Hindlimb muscle (tissue), 1 donor: Measurements from ENCODE around the gene UMODL1. TPM values are rescaled to one million over a fixed set of nuclear protein-coding genes. Genes with fewer than 3 reads are reported as not detected.

Source experiments
- DNase-seq: peaks from one replicate; pipeline ENCODE4 v3.0.0-alpha.2; 2013
- polyA plus RNA-seq: library from polyadenylated mRNA; unstranded; fragments of 120-200 nt; gene quantifications from one replicate; pipeline ENCODE4 v1.2.1, GENCODE V29; 2013; ENCODE audit not compliant: insufficient read length

Gene UMODL1, protein sequence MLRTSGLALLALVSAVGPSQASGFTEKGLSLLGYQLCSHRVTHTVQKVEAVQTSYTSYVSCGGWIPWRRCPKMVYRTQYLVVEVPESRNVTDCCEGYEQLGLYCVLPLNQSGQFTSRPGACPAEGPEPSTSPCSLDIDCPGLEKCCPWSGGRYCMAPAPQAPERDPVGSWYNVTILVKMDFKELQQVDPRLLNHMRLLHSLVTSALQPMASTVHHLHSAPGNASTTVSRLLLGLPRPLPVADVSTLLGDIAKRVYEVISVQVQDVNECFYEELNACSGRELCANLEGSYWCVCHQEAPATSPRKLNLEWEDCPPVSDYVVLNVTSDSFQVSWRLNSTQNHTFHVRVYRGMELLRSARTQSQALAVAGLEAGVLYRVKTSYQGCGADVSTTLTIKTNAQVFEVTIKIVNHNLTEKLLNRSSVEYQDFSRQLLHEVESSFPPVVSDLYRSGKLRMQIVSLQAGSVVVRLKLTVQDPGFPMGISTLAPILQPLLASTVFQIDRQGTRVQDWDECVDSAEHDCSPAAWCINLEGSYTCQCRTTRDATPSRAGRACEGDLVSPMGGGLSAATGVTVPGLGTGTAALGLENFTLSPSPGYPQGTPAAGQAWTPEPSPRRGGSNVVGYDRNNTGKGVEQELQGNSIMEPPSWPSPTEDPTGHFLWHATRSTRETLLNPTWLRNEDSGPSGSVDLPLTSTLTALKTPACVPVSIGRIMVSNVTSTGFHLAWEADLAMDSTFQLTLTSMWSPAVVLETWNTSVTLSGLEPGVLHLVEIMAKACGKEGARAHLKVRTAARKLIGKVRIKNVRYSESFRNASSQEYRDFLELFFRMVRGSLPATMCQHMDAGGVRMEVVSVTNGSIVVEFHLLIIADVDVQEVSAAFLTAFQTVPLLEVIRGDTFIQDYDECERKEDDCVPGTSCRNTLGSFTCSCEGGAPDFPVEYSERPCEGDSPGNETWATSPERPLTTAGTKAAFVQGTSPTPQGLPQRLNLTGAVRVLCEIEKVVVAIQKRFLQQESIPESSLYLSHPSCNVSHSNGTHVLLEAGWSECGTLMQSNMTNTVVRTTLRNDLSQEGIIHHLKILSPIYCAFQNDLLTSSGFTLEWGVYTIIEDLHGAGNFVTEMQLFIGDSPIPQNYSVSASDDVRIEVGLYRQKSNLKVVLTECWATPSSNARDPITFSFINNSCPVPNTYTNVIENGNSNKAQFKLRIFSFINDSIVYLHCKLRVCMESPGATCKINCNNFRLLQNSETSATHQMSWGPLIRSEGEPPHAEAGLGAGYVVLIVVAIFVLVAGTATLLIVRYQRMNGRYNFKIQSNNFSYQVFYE
- not detected for polyA plus RNA-seq

DNA sequence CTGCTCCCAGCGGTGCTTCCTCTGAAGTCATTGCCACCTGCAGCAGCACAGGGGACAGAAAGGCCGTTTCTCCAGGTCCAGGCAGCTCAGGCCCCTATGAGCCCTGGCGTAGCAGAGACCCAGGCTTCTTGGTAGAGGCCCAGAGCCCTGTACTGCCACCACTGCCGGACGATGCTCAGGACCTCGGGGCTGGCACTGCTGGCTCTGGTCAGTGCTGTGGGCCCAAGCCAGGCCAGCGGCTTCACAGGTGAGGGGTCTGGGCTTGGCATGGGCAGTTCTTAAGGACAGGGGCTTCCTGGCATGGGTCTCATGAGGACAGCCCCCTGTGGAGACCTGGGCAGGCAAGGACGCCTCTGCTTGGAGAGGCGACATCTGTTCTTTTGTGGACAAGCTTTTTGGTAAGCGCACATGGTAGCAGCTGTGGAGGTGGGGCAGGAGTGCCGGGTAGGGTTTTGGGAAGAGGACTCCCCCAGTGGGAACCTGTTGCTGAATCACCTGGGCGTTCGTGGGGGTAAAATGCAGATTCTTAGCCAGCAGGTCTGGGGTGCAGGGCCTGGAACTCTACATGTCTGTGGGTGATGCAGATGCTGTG, at the start of gene UMODL1:
Gene UMODL1, plus strand, starts transcription at position 172 of the 592 bp plus-strand sequence. Its CDS starts 0 bp downstream, at position 172.
- no peak for DNase-seq

DNA sequence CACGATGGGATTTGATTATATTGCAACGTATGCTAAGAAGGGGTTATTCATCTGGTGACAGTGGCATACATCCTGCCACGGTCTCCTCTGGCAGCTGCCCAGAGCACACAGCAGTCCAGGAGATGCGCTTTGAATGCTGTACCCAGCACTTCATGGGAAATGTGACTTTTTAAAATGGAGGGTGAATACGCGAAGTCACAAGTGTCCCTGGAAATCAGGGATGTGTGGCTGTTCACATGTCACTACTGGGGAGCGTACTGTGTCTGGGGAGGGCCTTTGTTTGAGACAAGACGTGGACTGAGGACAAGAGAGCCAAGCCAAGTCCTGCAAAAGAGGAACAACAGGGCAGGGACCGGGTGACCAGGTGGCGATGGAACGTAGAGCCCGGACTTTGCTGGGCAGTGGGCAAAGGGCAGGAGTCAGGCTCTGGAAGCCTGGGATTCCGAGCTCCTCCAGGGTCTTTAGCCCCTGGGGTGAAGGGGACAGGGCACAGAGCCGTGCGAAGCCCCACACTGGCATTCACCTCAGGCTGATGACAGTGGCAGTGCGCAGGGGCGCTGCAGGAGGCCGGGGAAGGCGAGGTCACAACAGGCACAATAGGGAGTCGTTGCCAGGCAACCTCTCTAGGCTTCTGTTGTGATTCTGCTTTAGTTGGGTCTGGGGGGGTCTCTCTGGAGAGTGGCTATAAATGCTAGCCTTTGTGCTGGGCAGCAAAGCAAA, 49.6 kb upstream of the UMODL1 start:
- no peak for DNase-seq

DNA sequence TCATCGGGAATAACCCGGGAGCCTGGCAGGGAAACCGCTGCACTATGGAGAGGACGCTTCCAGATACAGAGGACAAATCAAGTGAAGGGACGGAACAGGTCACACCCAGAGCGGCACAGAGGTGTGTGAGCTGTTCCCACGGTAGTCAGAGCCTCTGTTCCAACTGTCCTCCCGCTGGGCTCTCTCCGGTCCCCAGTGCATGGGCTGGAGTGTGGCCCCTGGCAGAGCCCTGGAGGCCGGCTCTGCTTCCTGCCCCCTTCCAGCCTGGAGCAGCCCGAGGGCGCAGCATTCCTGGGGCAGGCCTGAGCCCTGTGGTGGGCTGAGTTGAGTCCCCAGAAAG, 49.1 kb upstream of the UMODL1 start:
- no peak for DNase-seq

DNA sequence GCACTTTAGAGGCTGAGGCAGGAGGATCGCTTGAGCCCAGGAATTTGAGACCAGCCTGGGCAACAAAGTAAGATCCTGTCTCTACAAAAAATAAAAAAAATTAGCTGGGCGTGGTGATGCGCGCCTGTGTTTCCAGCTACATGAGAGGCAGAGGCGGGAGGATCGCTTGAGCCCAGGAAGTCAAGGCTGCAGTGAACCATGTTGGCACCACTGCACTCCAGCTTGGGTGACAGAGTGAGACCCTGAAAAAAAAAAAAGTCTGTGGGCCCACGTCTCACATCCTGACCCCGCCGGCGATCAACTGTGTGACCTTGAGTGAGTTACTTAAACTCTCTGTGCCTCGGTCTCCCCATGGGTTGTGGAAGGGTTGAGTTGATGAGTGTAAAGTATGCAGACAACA, 48.2 kb upstream of the UMODL1 start:
- no peak for DNase-seq

DNA sequence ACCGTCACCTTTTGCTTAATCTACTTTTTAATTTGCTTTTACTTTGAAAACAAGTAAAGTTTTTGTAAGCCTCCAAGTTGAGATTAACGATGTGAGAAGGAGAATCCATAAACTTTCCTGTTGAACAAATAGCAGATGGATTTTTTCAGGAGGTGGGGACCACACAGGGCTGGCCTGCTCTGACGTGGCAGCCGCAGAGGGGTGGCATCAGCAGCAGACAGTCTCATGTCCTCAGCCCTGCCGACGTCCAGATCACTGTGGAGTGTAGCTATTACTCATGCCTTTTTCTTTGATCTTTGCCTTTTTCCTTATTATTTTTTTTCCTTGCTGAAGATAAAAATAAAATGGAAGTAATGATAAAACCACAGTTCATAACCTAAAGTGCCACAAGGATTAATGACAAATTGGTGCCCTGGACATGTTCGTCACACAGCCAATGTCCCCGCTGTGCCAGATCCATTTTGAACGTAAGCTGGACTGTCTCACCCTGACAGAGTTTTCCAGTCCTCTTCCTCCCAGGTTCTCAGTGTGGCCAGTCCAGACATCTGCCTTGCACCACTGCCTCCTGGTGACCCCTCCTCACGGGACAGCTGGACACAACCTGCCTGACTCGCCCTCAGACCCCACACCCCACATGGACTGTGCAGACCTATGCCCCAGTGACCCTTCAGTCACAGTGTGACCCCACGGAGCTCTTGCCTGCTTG, 45.6 kb upstream of the UMODL1 start:
- no peak for DNase-seq

DNA sequence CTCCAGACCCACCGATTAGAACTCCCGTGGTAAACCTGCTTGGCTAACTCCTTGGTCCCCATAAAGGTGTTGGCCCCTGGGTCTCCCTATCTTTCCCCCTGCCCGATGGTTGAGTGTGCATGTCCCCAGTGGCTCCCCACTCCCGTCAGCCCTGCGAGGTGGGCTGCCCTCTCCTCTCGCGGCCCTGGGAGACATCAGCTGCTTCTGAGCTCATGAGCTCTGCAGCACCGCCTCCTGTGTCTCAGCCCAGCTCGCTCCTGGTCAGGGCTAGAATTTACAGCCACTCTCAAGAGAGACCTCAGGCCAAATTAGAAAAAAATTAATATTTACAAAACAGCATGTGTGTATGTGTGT, 45.1 kb upstream of the UMODL1 start:
- DNase-seq: no peak

DNA sequence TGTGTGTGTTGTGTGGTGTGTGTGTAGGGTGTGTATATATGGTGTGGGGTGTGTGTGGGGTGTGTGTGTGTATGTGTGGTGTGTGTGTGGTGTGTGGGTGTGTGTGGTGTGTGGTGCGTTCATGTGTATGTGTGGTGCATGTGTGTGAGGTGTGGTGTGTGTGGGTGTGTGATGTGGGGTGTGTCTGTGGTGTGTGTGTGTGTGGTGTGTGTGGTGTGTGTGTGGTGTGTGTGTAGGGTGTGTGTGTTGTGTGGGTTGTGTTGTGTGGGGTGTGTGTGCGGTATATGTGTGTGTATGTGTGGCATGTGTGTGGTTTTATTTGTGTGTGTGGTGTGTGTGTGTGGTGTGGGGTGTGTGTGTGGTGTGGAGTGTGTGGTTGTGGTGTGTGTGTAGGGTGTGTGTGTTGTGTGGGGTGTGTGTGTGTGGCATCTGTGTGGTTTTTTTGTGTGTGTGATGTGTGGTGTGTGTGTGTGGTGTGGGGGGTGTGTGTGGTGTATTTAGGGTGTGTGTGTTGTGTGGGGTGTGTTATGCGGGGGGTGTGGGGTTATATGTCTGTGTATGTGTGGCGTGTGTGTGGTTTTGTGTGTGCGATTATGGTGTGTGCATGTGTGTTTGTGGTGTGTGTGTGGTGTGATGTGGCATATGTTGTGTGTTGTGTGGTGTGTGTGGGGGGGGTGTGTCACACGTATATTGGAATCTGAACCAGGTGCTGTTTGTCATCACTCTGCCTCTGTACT, 43.9 kb upstream of the UMODL1 start:
- no peak for DNase-seq

DNA sequence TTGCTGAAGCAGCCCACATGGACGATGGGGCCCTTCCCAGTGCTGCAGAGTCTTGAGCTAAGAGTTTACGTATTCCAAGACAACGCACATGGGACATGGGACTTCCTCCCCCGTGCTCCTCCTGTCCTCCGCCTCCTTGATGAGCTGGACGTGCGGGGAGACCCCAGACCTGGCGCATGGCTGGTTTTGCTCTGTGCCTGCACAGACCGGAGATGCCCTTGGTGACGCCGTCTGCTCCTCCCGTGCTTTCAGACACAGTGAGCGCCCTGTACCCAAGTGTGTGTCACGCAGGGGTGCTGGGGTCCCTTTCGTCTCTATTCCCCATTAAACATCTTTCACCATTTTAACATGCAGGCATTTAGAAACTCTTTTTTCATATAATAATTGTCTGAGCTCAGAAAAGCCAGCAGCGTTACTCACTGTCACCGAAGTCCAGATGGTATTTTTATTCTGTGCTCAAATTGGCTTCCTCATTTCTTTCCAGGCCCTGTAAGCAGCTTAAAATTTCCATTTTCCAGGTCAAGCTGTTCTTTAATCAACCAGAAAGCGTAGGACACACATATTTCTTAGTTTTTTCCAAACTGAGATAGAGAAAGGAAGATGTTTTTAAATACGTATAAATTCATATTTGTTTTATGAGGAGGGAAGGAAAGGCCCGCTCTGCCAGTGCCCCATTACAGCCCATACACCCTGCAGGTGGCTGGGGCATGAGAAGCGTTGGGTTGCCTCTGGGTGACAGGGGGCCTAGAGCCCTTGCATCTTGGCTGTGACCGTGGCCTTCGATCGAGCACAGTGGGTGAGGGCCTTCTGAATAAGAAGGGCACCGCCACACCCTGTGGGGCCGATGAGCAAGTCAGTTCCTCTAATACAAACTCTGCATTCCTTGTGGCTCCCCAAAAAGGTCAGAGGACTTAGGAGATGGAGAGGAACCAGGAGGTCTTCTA, 43.0 kb upstream of the UMODL1 start:
- DNase-seq: no peak

DNA sequence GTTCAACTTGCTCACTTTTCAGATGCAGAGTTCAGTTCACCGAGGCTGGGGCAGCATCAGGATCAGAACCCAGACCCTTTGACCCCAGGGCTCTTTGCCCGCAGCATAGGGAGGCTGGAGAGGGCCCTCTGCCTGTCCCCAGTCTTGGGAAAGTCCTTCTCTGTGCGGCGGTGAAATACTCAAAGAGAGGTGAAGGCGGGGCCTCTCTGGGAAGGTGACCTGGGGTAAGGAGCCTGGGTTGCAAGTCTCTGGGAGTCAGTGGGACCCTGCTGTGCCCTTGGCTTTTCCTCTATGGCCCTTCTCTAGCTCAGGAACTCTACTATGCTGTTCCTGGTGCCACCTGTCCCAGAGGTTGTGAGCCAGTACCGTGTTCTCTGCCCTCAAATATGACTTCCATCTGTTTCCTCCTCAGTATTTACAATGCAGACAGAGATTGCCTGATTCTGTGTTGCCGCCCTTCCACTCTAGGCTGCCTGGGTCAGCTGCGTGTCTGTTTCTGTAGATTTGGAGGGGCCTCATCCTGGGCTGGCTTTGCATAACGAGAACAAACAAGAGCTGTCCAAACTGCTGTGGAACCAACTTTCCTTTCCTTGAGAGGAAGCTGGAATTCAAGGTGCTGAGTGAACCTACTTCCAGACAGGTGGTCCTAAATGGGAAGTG, 42.2 kb upstream of the UMODL1 start:
- DNase-seq: no peak

DNA sequence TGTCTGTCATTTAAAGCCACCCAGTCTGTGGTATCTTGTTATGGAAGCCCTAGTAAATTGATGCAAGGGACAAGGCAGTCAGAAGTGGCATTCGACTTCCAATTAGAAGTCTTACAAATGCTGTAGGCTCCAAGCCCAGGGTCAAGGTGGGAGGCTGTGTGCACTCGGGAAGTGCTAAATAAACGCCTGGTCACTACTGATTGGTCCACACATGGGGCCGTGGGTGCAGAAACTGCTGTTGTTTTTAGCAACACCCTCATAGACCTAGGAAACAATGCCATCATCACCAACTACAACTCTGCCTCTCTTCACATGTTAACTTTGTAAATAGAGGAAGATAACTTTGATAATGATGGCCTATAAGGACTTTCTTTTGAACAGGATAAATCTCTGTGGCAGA, 40.8 kb upstream of the UMODL1 start:
- no peak for DNase-seq

DNA sequence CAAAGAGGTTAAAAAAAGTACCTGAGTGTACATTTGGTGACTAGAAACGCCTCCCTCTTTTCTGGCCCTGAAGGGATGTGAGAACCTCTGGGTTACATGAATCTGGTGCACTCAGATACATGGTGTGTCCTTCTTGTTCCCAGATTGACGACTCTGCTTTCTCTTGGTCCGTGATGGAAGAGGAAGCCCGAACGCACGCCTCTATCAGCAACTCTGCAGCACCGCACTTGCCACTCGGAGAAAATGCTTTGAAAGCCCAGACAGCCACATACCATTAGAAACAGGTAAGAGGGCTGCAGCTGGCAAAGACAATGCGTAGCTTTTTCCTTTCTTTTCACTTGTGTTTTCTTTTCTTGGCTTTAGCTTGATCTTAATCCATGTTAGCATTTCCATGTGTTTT, 39.9 kb upstream of the UMODL1 start:
- no peak for DNase-seq

DNA sequence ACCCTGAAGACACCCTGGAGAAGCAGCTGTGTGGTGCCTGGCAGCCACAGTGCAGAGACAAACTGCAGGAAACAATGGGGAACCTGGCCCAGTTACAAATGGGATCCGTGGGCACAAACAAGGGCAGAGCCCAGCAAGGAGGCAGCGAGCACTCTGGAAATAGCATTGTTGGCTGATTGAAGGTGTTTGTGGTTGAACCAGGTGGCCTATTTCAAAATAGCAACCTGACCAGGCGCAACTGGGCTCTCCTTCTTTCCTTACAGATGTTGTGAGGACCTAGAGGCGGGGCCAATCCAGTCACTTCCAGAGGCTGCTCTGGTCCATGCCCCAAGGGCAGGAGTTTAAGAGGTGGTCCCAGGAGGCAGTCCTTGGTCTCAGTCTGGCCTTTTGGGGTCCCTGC, 39.3 kb upstream of the UMODL1 start:
- DNase-seq: no peak

DNA sequence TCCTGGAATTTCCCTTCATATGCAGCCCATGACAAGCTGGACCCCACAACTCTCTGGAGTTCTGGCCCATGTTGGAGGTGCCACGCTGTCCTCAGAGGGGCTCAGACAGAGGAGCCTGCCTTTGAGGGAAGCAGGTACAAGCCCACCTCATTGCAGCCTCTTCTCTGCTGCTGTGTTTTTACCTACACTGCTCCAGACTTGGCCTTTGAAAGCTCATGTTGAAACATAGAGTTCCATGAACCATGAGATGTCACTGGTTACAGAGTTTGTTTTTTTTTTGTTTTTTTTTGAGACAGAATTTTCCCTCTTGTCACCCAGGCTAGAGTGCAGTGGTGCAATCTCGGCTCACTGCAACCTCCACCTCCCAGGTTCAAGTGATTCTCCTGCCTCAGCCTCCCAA, 38.9 kb upstream of the UMODL1 start:
- DNase-seq: no peak

DNA sequence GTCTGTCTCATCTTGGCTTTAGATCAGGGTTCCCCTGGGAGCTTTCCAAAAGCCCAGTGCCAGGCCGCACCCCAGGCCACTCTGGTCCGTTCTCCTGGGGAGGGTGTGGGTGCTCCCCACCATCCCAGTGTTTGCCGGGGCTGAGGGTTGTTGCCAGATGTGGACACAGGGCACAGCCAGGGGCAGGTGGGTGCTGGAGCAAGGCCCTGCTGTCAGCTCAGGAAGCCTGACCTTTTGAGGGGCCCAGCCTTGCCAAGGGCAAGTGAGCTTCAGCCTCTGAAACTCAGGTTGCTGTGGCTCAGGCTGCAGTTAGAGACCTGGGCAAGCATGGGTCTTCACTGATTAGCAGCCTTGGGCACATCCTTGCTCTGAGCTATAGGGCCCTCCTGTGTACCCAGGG, 38.1 kb upstream of the UMODL1 start:
- DNase-seq: no peak

DNA sequence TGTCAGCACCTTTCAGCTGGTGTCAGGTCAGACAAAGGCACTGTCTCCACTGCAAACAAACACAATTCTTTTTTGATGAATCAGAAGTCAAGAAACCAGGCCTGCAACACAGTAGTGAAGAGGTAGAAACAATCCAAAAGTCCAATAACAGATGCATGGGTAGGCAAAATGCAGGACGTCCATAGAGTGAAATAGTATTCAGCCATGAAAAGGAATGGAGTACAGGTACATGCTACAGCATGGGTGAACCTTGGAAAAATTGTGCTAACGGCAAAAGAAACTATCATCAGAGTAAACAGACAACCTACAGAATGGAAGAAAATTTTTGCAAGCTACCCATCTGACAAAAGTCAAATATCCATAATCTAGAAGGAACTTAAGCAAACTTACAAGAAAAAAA, 34.8 kb upstream of the UMODL1 start:
- no peak for DNase-seq

DNA sequence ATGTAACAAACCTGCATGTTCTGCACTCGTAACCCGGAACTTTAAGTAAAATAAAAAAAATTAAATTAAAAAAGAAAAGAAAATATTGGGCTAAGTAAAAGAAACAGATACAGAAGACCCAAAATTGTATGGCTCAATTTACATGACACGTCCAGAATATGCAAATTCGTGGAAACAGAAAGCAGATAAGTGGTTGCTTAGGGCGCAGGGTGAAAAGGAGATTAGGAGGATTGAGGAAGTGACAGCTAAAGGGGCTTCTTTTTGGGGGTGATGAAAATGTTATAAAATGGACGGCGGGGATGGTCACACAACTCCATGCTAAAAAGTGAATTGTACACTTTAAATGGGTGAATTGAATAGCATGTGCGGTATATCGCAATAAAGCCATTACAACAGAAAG, 33.6 kb upstream of the UMODL1 start:
- no peak for DNase-seq

DNA sequence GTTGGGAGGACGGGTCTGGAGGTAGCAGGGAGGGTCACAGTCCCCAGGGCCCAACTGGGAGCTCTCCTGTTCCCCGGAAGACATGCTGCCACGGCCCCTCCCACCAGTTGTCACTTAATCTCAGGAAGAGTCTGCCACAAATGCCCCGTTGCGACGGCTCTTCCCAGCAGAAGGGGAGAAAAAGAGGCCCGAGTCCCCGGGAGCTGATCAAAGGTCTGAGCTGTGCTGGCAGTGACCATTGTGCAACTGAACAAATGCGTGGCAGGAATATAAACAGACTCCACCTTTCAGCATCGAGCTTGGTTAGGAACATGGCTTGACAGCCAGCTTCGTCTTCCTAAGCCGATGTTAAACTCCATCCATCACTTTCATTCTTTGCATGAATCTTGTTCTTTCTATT, 33.2 kb upstream of the UMODL1 start:
- no peak for DNase-seq

DNA sequence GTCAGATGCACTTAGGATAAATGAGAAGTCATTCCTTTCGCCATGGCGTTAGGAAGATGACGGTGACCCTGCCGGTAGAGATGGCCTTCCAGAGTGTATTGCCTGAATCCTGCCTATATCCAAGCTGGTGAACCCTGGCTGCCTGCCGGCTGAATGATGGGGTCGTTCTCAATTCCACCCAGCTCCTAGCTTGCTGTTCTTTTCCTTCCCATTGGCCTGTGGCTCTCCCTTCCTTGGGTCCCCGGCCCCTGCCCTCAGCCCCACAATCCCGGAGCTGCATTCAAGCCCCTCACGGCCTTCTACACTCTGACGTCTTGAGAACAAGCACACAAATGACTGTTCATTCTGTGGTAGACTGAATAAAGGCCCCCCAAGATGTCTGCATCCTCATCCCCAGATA, 32.7 kb upstream of the UMODL1 start:
- DNase-seq: no peak
